Activated naive CD4-positive, alpha-beta T cell treated with anti-CD3 and anti-CD28 coated beads for 36 hours (primary cell): ENCODE measurements around the gene PCDH9. TPM values are rescaled to one million over a fixed set of nuclear protein-coding genes. Genes with fewer than 3 reads are reported as not detected.

Experiments used
- CTCF ChIA-PET: fragments of 350-600 bp; sonication (Branson Sonifier 250); formaldehyde crosslinking; loops from one replicate; lab custom pipeline; 2021; ENCODE audit warnings: antibody characterized with exemption; lab: Charles Lee
- DNase-seq: peaks from one replicate; pipeline ENCODE4 v3.0.0-alpha.2; 2020
- H3K27ac Mint-ChIP-seq: one replicate; pipeline ENCODE4 v1.8.0; 2021; ENCODE audit warnings: mild to moderate bottlenecking, mixed read lengths
- H3K27me3 Mint-ChIP-seq: one replicate; pipeline ENCODE4 v1.8.0; 2021; ENCODE audit warnings: low read depth, mixed read lengths
- H3K36me3 Mint-ChIP-seq: one replicate; pipeline ENCODE4 v1.8.0; 2021; ENCODE audit warnings: low read depth, mixed read lengths
- H3K4me1 Mint-ChIP-seq: one replicate; pipeline ENCODE4 v1.8.0; 2021; ENCODE audit warnings: low read depth, mixed read lengths
- H3K4me3 Mint-ChIP-seq: one replicate; pipeline ENCODE4 v1.8.0; 2021; ENCODE audit warnings: mild to moderate bottlenecking, moderate library complexity, mixed read lengths
- H3K9me3 Mint-ChIP-seq: one replicate; pipeline ENCODE4 v1.8.0; 2021; ENCODE audit warnings: mixed read lengths
- intact Hi-C: fragments of 100-400 bp; cut with micrococcal nuclease; formaldehyde crosslinking; loops from one replicate; pipeline ENCODE4 v1.15.1; 2023
- total RNA-seq, 2 experiments: library from RNA; stranded (reverse); gene quantifications; one replicate each; pipeline ENCODE4 v1.2.3, GENCODE V29; 2021

PCDH9 gene
- total RNA-seq, 2 experiments from 2014 or later = 0.10 to 0.15 TPM

GRCh38 chr13:66680031-66680430 lies 550.1 kb downstream of the PCDH9 start:
- Mint-ChIP-seq H3K36me3 (no peaks in the 10 kb centered on the region), H3K4me3 (no peak overlapping the region), H3K27me3 (no peaks in the 10 kb centered on the region), H3K4me1 (no peaks in the 10 kb centered on the region), H3K9me3 (peaks cover 4% of the 10 kb centered on the region), H3K27ac (no peak overlapping the region)
- DNase-seq = no peak
- CTCF ChIA-PET = no interaction called here
- intact Hi-C loops = no loop called here

- Mint-ChIP-seq H3K27ac (no peak overlapping the region), H3K4me1 (no peaks in the 10 kb centered on the region), H3K27me3 (no peaks in the 10 kb centered on the region), H3K9me3 (peaks cover 4% of the 10 kb centered on the region), H3K36me3 (no peaks in the 10 kb centered on the region), H3K4me3 (no peak overlapping the region)
- intact Hi-C loops = no loop called here
- no peak for DNase-seq
- CTCF ChIA-PET = no interaction called here
Observed at GRCh38 chr13:66675620-66676019, 554.5 kb downstream of the PCDH9 start.

DNA sequence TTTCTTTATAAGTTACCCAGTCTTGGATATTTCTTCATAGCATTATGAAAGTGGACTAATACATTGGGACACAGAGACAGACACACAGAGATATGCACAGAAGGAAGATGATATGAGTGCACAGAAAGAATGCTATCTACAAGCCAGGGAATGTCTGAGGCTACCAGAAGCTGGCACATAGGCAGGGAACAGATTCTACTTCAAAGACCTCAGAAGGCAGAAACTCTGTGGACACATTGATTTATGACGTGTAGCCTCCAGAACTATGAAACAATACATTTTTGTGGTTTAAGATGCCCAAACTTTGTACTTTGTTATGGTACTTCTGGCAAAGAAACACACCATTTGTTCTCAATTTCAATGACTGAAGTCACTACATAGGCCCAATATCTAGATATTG lies 556.7 kb downstream of the PCDH9 start:
- intact Hi-C loops = no loop called here
- CTCF ChIA-PET = no interaction called here
- H3K4me1 Mint-ChIP-seq = no peaks in the 10 kb centered on the region
- no peak overlapping the region for H3K4me3 Mint-ChIP-seq
- no peak for DNase-seq
- no peak overlapping the region for H3K27ac Mint-ChIP-seq
- no peaks in the 10 kb centered on the region for H3K36me3 Mint-ChIP-seq
- no peaks in the 10 kb centered on the region for H3K27me3 Mint-ChIP-seq
- peaks cover 6% of the 10 kb centered on the region for H3K9me3 Mint-ChIP-seq

GRCh38 chr13:66665991-66666390 lies 564.1 kb downstream of the PCDH9 start:
- Mint-ChIP-seq H3K27ac (no peak overlapping the region), H3K4me1 (no peaks in the 10 kb centered on the region), H3K4me3 (no peak overlapping the region), H3K27me3 (no peaks in the 10 kb centered on the region), H3K36me3 (no peaks in the 10 kb centered on the region), H3K9me3 (peaks cover 7% of the 10 kb centered on the region)
- intact Hi-C loops = no loop called here
- CTCF ChIA-PET = no interaction called here
- DNase-seq = no peak

DNA sequence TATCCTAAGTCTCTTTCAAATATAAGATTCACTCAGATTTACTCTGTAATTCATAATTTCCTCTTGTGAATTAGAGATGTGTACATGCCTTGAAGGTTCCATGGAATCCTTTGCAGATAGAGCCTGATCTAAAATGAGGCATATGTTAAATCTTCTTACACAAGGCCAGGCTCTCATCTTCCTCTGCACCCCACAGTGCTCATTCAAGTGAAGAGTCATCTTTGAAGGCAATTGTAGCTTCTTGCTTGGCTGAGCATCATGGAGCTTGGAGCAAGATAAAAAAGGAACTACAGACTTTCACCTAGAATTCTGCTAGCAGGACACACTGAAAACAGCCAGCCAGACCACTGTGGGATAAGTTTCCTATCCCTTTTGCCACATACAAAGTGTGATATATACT lies 566.4 kb downstream of the PCDH9 start:
- no peaks in the 10 kb centered on the region for H3K27me3 Mint-ChIP-seq
- H3K9me3 Mint-ChIP-seq = peaks cover 7% of the 10 kb centered on the region
- no peak overlapping the region for H3K4me3 Mint-ChIP-seq
- no peaks in the 10 kb centered on the region for H3K4me1 Mint-ChIP-seq
- CTCF ChIA-PET = no interaction called here
- H3K36me3 Mint-ChIP-seq = no peaks in the 10 kb centered on the region
- intact Hi-C loops = no loop called here
- H3K27ac Mint-ChIP-seq = no peak overlapping the region
- no peak for DNase-seq

GRCh38 chr13:66663206-66663605 lies 566.9 kb downstream of the PCDH9 start:
- H3K4me3 Mint-ChIP-seq = no peak overlapping the region
- no peak for DNase-seq
- CTCF ChIA-PET = no interaction called here
- H3K27me3 Mint-ChIP-seq = no peaks in the 10 kb centered on the region
- no peaks in the 10 kb centered on the region for H3K36me3 Mint-ChIP-seq
- H3K27ac Mint-ChIP-seq = no peak overlapping the region
- intact Hi-C loops = no loop called here
- no peaks in the 10 kb centered on the region for H3K4me1 Mint-ChIP-seq
- peaks cover 5% of the 10 kb centered on the region for H3K9me3 Mint-ChIP-seq

DNA sequence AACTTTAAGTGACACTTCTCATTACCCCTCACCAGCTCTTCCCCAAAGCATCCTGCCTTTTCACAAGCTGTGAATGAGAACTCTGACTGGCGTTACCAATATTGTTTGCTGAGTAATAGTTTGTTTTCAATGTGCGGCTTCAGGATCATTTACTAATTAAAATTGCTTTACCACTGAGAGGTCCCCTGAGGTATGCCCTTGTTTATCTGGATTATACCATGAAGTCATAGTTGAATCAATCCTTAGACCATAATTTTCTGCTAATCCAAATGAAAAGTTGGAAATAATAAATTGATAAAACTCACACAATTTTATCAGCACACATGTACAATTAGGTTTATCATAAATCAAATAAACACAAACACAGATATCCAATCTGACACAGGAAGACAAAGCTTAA lies 568.8 kb downstream of the PCDH9 start:
- no peak for DNase-seq
- H3K9me3 Mint-ChIP-seq = peaks cover 5% of the 10 kb centered on the region
- CTCF ChIA-PET = no interaction called here

DNA sequence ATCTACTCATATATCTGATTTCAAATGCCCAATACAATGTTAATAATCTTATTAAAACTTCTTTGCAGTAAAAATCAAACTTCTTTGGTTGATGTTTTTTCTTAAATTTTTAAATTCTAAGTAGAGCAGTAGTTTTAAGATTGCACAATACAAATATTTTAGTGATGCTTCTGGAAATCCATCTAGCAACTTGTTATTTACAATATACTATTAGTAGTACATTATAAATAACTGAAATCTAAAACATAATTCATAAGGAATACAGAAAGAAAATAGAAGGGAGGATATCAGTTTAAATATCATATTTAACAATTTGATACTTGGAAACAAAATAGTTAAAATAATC lies 569.7 kb downstream of the PCDH9 start:
- Mint-ChIP-seq H3K27ac (no peak overlapping the region), H3K4me3 (no peak overlapping the region), H3K36me3 (no peaks in the 10 kb centered on the region), H3K9me3 (peaks cover 5% of the 10 kb centered on the region), H3K4me1 (no peaks in the 10 kb centered on the region), H3K27me3 (no peaks in the 10 kb centered on the region)
- CTCF ChIA-PET = no interaction called here
- intact Hi-C loops = no loop called here
- no peak for DNase-seq

More for the DNA sequence above, 568.8 kb downstream of the PCDH9 start:
- Mint-ChIP-seq H3K4me1 (no peaks in the 10 kb centered on the region), H3K27me3 (no peaks in the 10 kb centered on the region), H3K36me3 (no peaks in the 10 kb centered on the region), H3K27ac (no peak overlapping the region), H3K4me3 (no peak overlapping the region)
- intact Hi-C loops = no loop called here

DNA sequence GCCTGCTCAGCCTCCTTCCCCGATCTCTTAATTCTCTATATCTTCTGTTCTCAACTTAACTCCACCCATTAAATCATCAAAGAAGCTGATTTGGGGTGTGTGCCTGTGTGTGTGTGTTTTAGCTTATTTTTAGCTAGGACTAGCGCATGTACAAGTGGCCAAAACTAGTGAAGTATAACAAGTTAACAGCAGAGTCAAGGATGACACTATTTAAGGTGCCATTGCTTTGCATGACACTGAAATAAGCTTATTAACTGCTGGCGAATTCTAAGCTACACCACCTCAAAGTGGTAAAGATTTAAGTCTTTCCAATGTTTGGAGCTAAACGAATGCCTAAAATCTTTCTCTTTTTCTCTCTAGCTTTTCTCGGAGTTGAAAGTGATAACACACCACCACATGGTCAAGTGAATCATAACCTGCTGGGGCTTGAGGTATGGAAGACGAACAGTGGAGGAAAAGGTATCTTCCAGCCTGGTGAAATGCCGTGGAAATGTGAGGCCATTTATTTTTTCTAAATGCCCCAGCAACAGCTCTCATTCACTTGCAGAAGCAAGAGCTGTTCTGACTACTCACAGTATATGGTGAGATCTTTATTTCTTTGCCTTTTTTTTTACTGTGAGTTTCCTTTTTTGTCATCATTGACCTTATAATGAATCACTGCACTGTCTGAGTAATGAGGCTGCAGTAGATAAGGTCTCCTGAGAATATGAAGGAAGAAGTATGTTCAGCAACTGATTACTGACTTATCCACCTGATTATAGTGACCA lies 570.3 kb downstream of the PCDH9 start:
- CTCF ChIA-PET = no interaction called here
- DNase-seq = no peak
- Mint-ChIP-seq H3K9me3 (peaks cover 5% of the 10 kb centered on the region), H3K27ac (no peak overlapping the region), H3K27me3 (no peaks in the 10 kb centered on the region), H3K36me3 (no peaks in the 10 kb centered on the region), H3K4me3 (no peak overlapping the region), H3K4me1 (no peaks in the 10 kb centered on the region)
- intact Hi-C loops = no loop called here

DNA sequence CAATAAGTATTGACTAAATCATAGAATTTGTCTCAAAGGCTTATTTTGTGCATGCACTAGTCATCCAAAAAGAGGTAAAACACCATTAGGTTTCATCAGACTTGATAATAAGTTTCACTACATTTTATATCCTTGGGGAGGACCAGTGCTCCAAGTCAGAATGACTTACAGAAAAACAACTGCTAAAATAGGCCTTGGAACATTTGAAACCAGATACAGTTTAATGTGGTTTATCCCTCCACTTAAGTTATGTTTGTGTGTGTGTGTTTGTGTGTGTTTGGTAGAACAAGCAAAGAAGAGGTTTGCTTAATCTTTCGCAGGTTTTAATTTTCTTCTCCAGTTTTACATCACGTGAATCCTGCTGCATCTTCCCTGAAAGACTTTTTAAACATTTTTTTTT lies 570.9 kb downstream of the PCDH9 start:
- no peaks in the 10 kb centered on the region for H3K27me3 Mint-ChIP-seq
- H3K36me3 Mint-ChIP-seq = no peaks in the 10 kb centered on the region
- H3K9me3 Mint-ChIP-seq = peaks cover 5% of the 10 kb centered on the region
- no peak overlapping the region for H3K4me3 Mint-ChIP-seq
- intact Hi-C loops = no loop called here
- H3K4me1 Mint-ChIP-seq = no peaks in the 10 kb centered on the region
- CTCF ChIA-PET = no interaction called here
- DNase-seq = no peak
- H3K27ac Mint-ChIP-seq = no peak overlapping the region

- H3K4me1 Mint-ChIP-seq = no peaks in the 10 kb centered on the region
- CTCF ChIA-PET = no interaction called here
- peaks cover 8% of the 10 kb centered on the region for H3K9me3 Mint-ChIP-seq
- no peak overlapping the region for H3K27ac Mint-ChIP-seq
- intact Hi-C loops = no loop called here
- no peaks in the 10 kb centered on the region for H3K36me3 Mint-ChIP-seq
- no peak for DNase-seq
- H3K27me3 Mint-ChIP-seq = no peaks in the 10 kb centered on the region
- no peak overlapping the region for H3K4me3 Mint-ChIP-seq
Observed at GRCh38 chr13:66657165-66657881, 572.8 kb downstream of the PCDH9 start.

DNA sequence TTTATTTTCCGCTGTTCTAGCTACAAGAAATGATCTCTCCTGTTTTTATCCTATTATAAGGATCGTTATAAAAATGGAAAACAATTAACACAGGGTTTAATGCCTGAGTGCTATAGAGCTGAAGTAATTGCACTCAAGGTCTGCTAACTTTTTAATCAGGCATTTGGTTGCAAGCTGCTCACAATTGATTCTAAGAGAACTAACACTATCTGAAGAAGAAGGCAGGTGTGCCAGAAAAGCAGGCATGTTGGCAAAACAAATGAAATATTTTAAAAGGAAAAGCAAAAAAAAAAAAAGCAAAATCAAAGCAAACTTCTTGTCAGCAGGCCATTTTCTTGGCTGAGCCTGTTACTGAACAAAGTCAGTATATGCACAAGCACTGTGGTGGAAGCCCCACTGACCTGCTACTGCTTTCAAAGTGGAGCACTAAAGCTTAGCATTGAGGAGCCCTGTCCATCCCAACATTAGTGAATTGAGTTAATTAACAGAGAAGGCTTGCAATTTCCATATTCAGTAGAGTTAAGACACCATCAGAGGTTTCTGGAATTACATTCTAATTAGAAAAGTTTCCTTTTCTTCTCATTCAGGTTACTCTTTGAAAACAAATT lies 574.2 kb downstream of the PCDH9 start:
- H3K9me3 Mint-ChIP-seq = peaks cover 3% of the 10 kb centered on the region
- no peak overlapping the region for H3K27ac Mint-ChIP-seq
- no peaks in the 10 kb centered on the region for H3K4me1 Mint-ChIP-seq
- H3K4me3 Mint-ChIP-seq = no peak overlapping the region
- no peaks in the 10 kb centered on the region for H3K36me3 Mint-ChIP-seq
- DNase-seq = no peak
- H3K27me3 Mint-ChIP-seq = no peaks in the 10 kb centered on the region
- CTCF ChIA-PET = interaction anchor here (0.7 kb wide), 1 partner anchor 17 kb away, joined by 3 read pairs; no protein-coding TSS in a partner anchor
- intact Hi-C loops = no loop called here
